ENCODE data around the gene DIAPH1.

DIAPH1 gene

DNA sequence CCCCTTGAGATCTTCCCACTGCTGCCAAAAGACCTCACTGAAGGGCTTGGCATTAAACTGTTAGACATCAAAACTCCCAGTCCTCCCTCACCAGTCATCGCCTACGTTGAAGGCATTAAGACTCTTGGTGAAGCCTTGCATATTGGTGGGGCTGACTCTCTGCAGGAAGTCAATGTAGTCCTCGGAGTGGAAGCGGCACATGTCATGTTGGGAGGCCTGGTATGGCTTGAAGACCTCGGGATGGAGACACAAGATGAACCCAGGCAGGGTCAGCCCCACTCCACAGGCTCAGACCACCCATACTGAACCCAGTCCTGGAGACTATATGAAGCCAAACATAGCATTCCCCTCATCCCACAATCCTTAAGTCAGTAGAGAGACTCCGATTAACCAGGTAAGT, 15.9 kb upstream of the DIAPH1 start:
- peaks cover 19% of the 10 kb centered on the region for H3K27me3 Mint-ChIP-seq (ENCODE audit: low read depth, poor library complexity)
- H3K27ac Mint-ChIP-seq: no peak overlapping the region
- no peak for TF ChIP-seq CTCF (IDR thresholded peaks at IDR 0.05)
- peaks cover 34% of the 10 kb centered on the region for H3K36me3 Mint-ChIP-seq (ENCODE audit: low read depth)
- no peak for DNase-seq
- H3K9me3 Mint-ChIP-seq: no peaks in the 10 kb centered on the region
- peak overlapping the region; percentile 96 for H3K4me3 Mint-ChIP-seq
- H3K4me1 Mint-ChIP-seq: peaks cover 25% of the 10 kb centered on the region

DNA sequence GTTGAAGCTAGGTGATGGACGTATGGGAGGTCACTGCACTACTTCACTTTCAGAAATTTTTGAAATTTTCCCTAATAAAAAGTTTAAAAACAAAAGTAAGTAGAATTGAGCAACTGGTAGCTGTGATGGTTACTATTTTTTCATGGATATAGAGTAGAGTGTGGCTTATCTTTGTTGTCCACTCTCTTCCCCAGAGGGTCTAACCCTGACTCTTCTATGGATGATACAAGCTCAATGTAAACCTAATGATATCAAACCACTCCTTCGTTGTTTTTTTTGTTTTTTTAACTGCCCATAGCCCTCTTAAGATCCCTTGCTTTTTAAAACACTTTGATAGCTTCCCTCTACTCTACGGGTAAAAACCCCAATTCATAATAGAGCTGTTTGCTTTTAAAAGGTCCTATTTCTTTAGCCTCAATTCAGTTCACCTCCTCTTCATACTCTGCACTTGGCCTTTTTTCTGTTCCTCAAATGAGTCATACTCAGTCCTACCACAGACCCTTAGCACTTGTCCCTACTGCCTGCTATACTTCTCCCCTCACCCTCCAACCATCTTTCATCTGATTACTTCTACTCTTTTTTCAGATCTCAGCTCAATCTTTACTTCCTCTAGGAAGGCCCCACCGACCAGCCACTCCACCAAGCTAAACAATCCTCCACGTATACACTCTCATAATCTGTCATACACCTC, 15.2 kb upstream of the DIAPH1 start:
- H3K27ac Mint-ChIP-seq: no peak overlapping the region

GRCh38 chr5:141632650-141633049, 13.8 kb upstream of the DIAPH1 start:
- DNase-seq: no peak
- TF ChIP-seq CTCF (IDR thresholded peaks at IDR 0.05): no peak
- Mint-ChIP-seq H3K4me1 (peaks cover 25% of the 10 kb centered on the region), H3K27ac (peak overlapping the region; percentile 50), H3K27me3 (ENCODE audit: low read depth, poor library complexity) (peaks cover 3% of the 10 kb centered on the region), H3K9me3 (no peaks in the 10 kb centered on the region), H3K36me3 (ENCODE audit: low read depth) (peaks cover 54% of the 10 kb centered on the region), H3K4me3 (no peak overlapping the region)

More for the DNA sequence above, 15.2 kb upstream of the DIAPH1 start:
- no peak for TF ChIP-seq CTCF (IDR thresholded peaks at IDR 0.05)
- DNase-seq: no peak
- Mint-ChIP-seq H3K36me3 (ENCODE audit: low read depth) (peaks cover 41% of the 10 kb centered on the region), H3K4me1 (peaks cover 25% of the 10 kb centered on the region), H3K9me3 (no peaks in the 10 kb centered on the region), H3K4me3 (no peak overlapping the region), H3K27me3 (ENCODE audit: low read depth, poor library complexity) (peaks cover 14% of the 10 kb centered on the region)

- H3K36me3 Mint-ChIP-seq (ENCODE audit: low read depth): peaks cover 72% of the 10 kb centered on the region
- no peak for TF ChIP-seq CTCF (IDR thresholded peaks at IDR 0.05)
- H3K4me3 Mint-ChIP-seq: no peak overlapping the region
- no peak for DNase-seq
- H3K27ac Mint-ChIP-seq: no peak overlapping the region
- no peaks in the 10 kb centered on the region for H3K9me3 Mint-ChIP-seq
- H3K27me3 Mint-ChIP-seq (ENCODE audit: low read depth, poor library complexity): no peaks in the 10 kb centered on the region
- H3K4me1 Mint-ChIP-seq: peaks cover 18% of the 10 kb centered on the region
Observed at GRCh38 chr5:141630570-141631140, 11.9 kb upstream of the DIAPH1 start.

DNA sequence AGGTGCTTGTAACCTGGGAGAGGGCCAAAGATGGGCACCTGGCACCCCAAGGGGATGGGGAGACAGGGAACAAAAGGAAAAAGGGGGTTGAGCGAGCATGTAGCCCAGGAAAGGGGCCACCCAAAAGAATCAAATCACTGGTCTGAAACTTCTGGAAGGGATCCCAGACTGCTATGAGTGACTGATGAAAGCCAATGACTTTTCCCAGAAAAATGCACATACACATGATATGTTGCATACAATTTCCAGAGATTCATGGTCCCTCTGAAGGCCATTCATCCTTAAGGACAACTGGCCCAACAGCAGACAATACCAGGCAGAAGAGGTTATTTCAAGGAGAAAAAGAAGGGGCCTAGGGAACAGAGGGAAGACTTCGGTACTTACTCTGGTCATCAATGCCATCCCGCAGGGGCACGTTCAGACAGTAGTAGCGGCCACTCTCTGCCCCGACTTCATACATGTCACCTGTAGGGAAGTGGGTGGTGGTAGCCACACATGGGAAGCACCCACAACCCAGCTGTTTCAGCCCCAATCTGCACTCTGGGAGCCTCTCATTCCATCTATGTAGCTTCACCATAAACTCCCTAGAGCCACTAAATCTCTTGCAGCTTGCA, 9.5 kb upstream of the DIAPH1 start:
- no peaks in the 10 kb centered on the region for H3K4me1 Mint-ChIP-seq
- H3K4me3 Mint-ChIP-seq: no peak overlapping the region
- H3K27ac Mint-ChIP-seq: no peak overlapping the region
- DNase-seq: no peak
- H3K27me3 Mint-ChIP-seq (ENCODE audit: low read depth, poor library complexity): no peaks in the 10 kb centered on the region
- H3K36me3 Mint-ChIP-seq (ENCODE audit: low read depth): peaks cover 77% of the 10 kb centered on the region
- TF ChIP-seq CTCF (IDR thresholded peaks at IDR 0.05): no peak
- no peaks in the 10 kb centered on the region for H3K9me3 Mint-ChIP-seq

All from nephron progenitor cell (in vitro differentiated cells).